RWPE1 (cell line): Measurements from ENCODE around the gene MAP2K6.

Experiments
- CTCF ChIA-PET: fragments of 350-600 bp; sonication (Branson Sonifier 250); formaldehyde crosslinking; extraction: SDS; loops from one replicate; lab custom pipeline; 2021; lab: Yijun Ruan, JAX
- POLR2A ChIA-PET: fragments of 400-600 bp; formaldehyde crosslinking; extraction: SDS; loops from one replicate; lab custom pipeline; 2020; ENCODE audit warnings: antibody characterized with exemption; ENCODE audit not compliant: low non-redundant PET; lab: Yijun Ruan, JAX
- DNase-seq: peaks from one replicate; pipeline ENCODE4 v3.0.0; 2012; ENCODE audit warnings: low spot score
- H3K27ac ChIP-seq: fragments of 450-650 bp; 2 replicates; pipeline ENCODE4 v1.5.1; 2017
- CTCF ChIP-seq: fragments of 450-650 bp; conservative IDR thresholded peaks from 2 replicates; pipeline ENCODE4 v1.5.1; 2017; ENCODE audit warnings: low read depth, mild to moderate bottlenecking

Gene MAP2K6

GRCh38 chr17:69443138-69443537 is 28.6 kb downstream of the MAP2K6 start:
- TF ChIP-seq CTCF = no peak
- CTCF ChIA-PET = no interaction called here
- DNase-seq = no peak
- POLR2A ChIA-PET = no interaction called here
- no peak overlapping the region for H3K27ac ChIP-seq

- POLR2A ChIA-PET = no interaction called here
Observed at GRCh38 chr17:69444023-69444422, 29.5 kb downstream of the MAP2K6 start.

DNA sequence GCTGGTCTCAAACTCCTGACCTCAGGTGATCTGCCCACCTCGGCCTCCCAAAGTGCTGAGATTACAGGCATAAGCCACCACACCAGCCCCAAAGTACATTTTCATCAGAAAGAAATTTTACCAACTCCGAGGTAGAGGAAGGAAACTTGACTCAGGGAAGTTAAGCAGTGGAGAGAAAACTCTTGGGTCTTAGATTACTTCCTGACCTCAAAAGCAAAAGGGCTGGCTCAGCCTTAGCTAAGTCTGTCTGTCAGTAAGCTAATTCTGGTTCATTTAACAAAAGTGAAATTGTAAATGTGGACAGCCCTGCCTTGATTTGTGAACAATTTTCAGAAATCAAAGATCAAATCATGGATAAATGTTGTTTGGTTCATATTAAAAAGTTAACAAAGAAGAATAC is 30.6 kb downstream of the MAP2K6 start:
- TF ChIP-seq CTCF = no peak
- no peak for DNase-seq
- ChIA-PET POLR2A (no interaction called here), CTCF (interaction anchor here (0.6 to 1.1 kb wide), 2 partner anchors 50 to 71 kb away, joined by 3 to 4 read pairs; no protein-coding TSS in a partner anchor)
- H3K27ac ChIP-seq = no peak overlapping the region

More at GRCh38 chr17:69444023-69444422, 29.5 kb downstream of the MAP2K6 start:
- CTCF ChIA-PET = interaction anchor here (0.6 kb wide), 1 partner anchor 30 kb away, joined by 3 read pairs; no protein-coding TSS in a partner anchor
- TF ChIP-seq CTCF = no peak
- DNase-seq = no peak
- H3K27ac ChIP-seq = no peak overlapping the region

- H3K27ac ChIP-seq = no peak overlapping the region
- ChIA-PET CTCF (no interaction called here), POLR2A (no interaction called here)
- DNase-seq = no peak
- TF ChIP-seq CTCF = no peak
Observed at GRCh38 chr17:69447726-69448125, 33.2 kb downstream of the MAP2K6 start.

DNA sequence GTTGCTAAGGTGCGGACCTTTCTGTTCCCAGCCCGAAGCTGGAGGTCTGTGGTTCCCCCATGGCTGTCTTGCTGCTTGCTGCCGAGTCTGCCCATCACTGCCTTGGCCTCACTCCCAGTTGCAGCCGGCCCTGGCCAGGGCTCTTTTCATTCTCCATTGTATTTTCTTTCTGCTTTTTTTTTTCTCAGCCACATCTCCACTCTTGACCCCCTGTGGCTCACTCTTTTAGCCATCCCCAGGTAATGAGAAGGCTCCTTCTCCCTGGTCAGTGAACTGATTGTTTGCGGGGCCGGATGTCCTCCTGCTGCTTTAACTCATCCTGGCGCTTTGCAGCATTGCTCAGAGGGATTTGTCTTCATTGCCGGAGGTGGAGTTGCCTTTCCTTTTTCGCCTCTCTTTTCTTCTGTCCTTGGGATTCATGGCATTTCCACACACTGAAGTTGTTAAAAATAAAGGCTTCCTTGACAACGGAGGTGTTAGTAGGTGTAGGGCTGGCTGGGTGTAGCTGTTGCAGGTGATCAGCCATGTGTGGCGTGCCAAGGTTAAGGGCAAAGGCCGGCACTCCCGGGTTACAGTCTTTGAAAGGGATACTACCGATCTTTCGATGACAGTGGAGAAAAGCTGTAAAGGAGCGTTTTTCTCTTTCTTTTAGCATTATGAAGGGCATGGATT is 34.1 kb downstream of the MAP2K6 start:
- no peak for TF ChIP-seq CTCF
- POLR2A ChIA-PET = no interaction called here
- CTCF ChIA-PET = no interaction called here
- H3K27ac ChIP-seq = no peak overlapping the region
- no peak for DNase-seq

- CTCF ChIA-PET = no interaction called here
- no peak for TF ChIP-seq CTCF
- DNase-seq = no peak
- H3K27ac ChIP-seq = no peak overlapping the region
- POLR2A ChIA-PET = no interaction called here
Observed at GRCh38 chr17:69450131-69450530, 35.6 kb downstream of the MAP2K6 start.
